Neural crest cell (in vitro differentiated cells): ENCODE measurements around the gene CKS1B. TPM values are rescaled to one million over a fixed set of nuclear protein-coding genes. Genes with fewer than 3 reads are reported as not detected.

Experiments used
- DNase-seq: peaks from one replicate; pipeline ENCODE4 v3.0.0; 2021; ENCODE audit warnings: low read depth, mixed read lengths, low spot score
- H3K27ac Mint-ChIP-seq: one replicate; pipeline ENCODE4 v1.8.0; 2021; ENCODE audit warnings: mild to moderate bottlenecking, mixed read lengths; ENCODE audit not compliant: unreplicated experiment
- H3K27me3 Mint-ChIP-seq: 2 replicates; pipeline ENCODE4 v1.8.0; 2021; ENCODE audit warnings: low read depth, mild to moderate bottlenecking, mixed read lengths
- H3K36me3 Mint-ChIP-seq: 2 replicates; pipeline ENCODE4 v1.8.0; 2021; ENCODE audit warnings: low read depth, mild to moderate bottlenecking, mixed read lengths
- H3K4me1 Mint-ChIP-seq: 2 replicates; pipeline ENCODE4 v1.8.0; 2021; ENCODE audit warnings: mixed read lengths
- H3K4me3 Mint-ChIP-seq: one replicate; pipeline ENCODE4 v1.8.0; 2021; ENCODE audit warnings: mild to moderate bottlenecking, mixed read lengths
- H3K9me3 Mint-ChIP-seq: 2 replicates; pipeline ENCODE4 v1.8.0; 2021; ENCODE audit warnings: mixed read lengths
- CTCF ChIP-seq: fragments of 200-600 bp; sonication (generic); conservative IDR thresholded peaks from 2 replicates; pipeline ENCODE4 v1.5.0; 2021; ENCODE audit warnings: antibody characterized with exemption, mild to moderate bottlenecking
- total RNA-seq: library from RNA; stranded (reverse); gene quantifications from 2 replicates; pipeline ENCODE4 v1.2.1, GENCODE V29; 2021

CKS1B gene
- total RNA-seq, 1 donor from 2014 or later, result 211 TPM

GRCh38 chr1:155022136-155022926 is 47.9 kb downstream of the CKS1B start:
- Mint-ChIP-seq H3K4me1 (peaks cover 20% of the 10 kb centered on the region), H3K27me3 (no peaks in the 10 kb centered on the region), H3K36me3 (no peaks in the 10 kb centered on the region), H3K27ac (no peak overlapping the region), H3K9me3 (no peaks in the 10 kb centered on the region), H3K4me3 (no peak overlapping the region)
- no peak for TF ChIP-seq CTCF
- no peak for DNase-seq

- DNase-seq, result no peak
- no peaks in the 10 kb centered on the region for H3K9me3 Mint-ChIP-seq
- no peak for TF ChIP-seq CTCF
- no peak overlapping the region for H3K27ac Mint-ChIP-seq
- peaks cover 17% of the 10 kb centered on the region for H3K4me1 Mint-ChIP-seq
- H3K27me3 Mint-ChIP-seq, result no peaks in the 10 kb centered on the region
- no peaks in the 10 kb centered on the region for H3K36me3 Mint-ChIP-seq
- no peak overlapping the region for H3K4me3 Mint-ChIP-seq
Observed at GRCh38 chr1:155022927-155023236, 48.4 kb downstream of the CKS1B start.

- no peaks in the 10 kb centered on the region for H3K27me3 Mint-ChIP-seq
- no peak overlapping the region for H3K4me3 Mint-ChIP-seq
- H3K27ac Mint-ChIP-seq, result peak overlapping the region; percentile 19
- no peaks in the 10 kb centered on the region for H3K36me3 Mint-ChIP-seq
- DNase-seq, result no peak
- peaks cover 15% of the 10 kb centered on the region for H3K4me1 Mint-ChIP-seq
- H3K9me3 Mint-ChIP-seq, result no peaks in the 10 kb centered on the region
- no peak for TF ChIP-seq CTCF
Observed at GRCh38 chr1:155023627-155024026, 49.1 kb downstream of the CKS1B start.

GRCh38 chr1:155024315-155024714 is 49.8 kb downstream of the CKS1B start:
- no peak for DNase-seq
- H3K27ac Mint-ChIP-seq, result no peak overlapping the region
- no peak for TF ChIP-seq CTCF
- H3K4me1 Mint-ChIP-seq, result peaks cover 8% of the 10 kb centered on the region
- no peak overlapping the region for H3K4me3 Mint-ChIP-seq
- H3K9me3 Mint-ChIP-seq, result no peaks in the 10 kb centered on the region
- no peaks in the 10 kb centered on the region for H3K27me3 Mint-ChIP-seq
- H3K36me3 Mint-ChIP-seq, result no peaks in the 10 kb centered on the region

GRCh38 chr1:155026154-155026553 is 51.7 kb downstream of the CKS1B start:
- H3K27ac Mint-ChIP-seq, result no peak overlapping the region
- H3K36me3 Mint-ChIP-seq, result no peaks in the 10 kb centered on the region

More at GRCh38 chr1:155026154-155026553, 51.7 kb downstream of the CKS1B start:
- Mint-ChIP-seq H3K9me3 (no peaks in the 10 kb centered on the region), H3K4me3 (no peak overlapping the region), H3K4me1 (no peaks in the 10 kb centered on the region), H3K27me3 (no peaks in the 10 kb centered on the region)
- no peak for DNase-seq
- TF ChIP-seq CTCF, result no peak
